HG02943 (cell line): ENCODE measurements around the gene COL25A1.
"Not testable (repeated sequence)": the region's sequence is repeated elsewhere in the genome, so short reads cannot be mapped to it uniquely, and the experiment has no call there.

Experiments
- ATAC-seq: cut with Tn5 transposase; IDR thresholded peaks from one replicate; pipeline ENCODE4 v1.9.1; 2021; ENCODE audit warnings: mild to moderate bottlenecking, low read depth, moderate library complexity; ENCODE audit not compliant: unreplicated experiment

Gene COL25A1

DNA sequence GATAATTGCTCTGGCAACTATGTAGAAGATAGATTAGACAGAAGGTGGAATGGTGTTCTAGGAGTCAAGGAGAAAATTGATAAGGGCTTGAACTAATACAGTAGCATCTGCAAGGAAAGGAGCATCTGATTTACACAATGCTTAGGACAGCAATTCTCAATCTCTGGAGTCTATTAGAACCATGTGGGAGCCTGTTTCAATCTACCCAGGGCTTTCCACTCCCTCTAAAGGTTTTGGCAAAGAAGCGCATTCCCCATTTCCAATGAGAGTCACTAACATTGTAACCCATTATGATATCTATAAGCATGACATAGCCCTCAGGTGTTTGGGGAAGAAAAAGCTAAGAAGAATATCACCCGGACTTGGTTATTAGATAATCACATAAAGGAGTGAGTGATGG is 168.2 kb downstream of the COL25A1 start:
- ATAC-seq: no peak

DNA sequence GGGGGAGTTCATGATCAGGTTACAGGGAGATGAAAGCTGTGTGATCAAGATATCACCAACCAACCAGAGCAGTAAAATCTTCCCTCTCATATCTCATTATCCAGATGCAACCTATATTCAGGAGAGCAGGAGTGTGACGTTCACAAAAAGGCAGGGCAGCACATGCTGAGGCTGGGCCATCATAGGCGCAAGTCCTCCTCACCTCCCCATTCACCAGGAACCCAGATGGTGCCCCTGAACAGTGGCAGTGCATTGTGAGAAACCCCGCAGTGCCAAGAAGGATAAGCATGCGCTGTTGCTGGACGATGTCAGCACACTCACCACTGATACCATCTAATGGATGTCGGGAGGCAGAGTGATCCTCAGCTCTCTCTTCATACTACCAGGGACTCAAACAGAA is 170.9 kb downstream of the COL25A1 start:
- no peak for ATAC-seq

DNA sequence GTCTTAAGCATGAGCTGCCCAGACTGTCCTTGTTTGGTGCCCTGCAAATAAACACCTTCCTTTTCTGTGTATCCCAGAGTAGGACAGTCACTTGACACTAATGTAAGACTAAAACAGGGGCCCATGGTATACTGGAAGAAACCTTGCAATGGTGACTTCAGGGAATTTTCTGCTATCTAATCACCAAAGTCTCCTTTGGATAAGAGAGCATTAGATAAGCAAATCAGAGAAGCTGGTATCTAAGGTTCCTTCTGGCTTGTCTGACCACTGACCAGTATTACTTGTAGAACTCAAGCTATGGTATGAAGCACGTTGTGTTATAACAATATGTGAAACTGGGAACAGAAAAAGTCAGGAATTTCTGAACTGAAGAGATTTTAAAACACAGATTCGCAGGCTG is 173.9 kb downstream of the COL25A1 start:
- ATAC-seq: no peak

DNA sequence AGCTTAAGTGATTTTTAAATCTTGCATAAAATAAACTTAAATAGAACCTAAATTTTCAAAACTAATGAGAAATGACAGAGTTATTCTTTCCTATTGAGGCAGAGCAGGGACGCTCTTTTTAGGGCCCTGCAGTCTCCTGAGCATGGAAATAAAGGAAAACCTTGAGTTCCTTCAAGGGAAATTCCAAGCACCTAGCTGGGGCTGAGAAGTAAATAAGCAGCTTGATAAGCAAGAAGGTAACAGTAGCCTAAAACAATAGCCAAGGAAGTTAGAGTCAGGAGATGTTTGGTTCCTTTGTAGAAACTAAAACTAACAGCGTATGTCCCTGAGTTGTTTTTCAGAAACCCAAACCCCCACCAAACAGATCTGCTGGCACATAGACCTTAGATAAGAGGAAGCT is 174.6 kb downstream of the COL25A1 start:
- ATAC-seq: no peak

DNA sequence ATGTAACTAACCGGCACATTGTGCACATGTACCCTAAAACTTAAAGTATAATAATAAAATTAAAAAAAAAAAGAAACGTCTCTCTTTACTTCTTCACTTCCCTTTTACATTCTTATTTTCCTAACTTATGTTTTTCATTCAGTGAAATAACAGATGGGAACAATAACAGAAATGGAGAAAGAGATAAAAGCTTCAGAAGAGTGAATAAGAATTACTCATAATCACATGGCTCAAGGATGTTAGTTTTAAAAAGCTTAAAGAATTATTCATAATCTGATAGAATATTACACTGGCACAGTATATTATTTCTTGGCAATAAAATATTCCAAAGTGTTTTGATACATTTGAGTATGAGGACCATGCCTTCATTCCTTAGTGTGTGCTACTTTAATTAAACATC is 175.6 kb downstream of the COL25A1 start:
- no peak for ATAC-seq

DNA sequence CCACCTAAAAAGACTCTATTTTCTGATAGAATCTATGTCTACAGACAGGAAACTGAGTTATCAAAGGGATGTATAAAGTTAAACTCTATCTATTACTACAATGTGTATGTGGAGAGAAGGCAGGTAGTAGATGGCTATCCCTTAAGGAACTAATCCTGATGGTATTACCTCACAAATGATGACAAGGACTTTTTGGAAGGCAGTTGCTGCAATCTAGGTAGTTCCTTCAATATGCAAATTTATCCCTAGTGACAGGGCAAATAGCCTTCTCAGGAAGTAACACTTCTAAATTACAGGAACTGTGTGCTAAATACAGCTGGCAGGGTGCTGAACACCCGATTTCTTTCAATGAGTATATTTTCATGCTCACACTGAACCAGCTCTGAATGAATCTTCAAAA is 177.4 kb downstream of the COL25A1 start:
- ATAC-seq: no peak

DNA sequence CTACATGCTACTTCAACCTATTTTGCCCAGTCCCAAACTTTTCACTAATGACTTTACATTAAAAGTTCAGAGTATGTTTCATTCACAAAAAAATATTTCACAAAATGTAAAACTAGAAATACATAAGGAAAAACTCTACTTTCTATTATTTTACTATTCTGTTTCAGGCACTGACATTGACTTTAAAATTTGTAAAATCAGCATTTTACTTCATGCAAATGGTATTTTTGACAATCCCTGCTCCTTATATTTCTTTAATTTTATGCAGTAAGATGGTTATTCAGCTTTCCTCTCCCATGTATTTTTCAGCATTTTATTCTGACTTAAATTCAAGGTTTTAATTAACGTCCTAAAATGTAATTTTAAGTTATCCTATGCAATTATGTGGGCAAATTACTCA is 178.5 kb downstream of the COL25A1 start:
- ATAC-seq: no peak

DNA sequence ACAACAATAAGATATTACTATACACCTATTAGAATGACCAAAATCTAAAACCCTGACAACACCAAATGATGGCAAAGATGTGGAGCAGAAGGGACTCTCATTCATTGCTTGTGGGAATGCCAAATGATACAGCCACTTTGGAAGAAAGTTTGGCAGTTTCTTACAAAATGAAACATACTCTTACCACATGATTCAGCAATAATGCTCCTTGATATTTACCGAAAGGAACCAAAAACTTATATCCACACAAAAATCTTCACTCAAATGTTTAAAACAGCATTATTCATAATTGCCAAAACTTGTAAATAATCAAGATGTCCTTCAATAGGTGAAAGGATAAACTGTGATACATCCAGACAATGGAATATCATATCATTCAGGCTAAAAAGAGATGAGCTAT is 180.9 kb downstream of the COL25A1 start:
- no peak for ATAC-seq

DNA sequence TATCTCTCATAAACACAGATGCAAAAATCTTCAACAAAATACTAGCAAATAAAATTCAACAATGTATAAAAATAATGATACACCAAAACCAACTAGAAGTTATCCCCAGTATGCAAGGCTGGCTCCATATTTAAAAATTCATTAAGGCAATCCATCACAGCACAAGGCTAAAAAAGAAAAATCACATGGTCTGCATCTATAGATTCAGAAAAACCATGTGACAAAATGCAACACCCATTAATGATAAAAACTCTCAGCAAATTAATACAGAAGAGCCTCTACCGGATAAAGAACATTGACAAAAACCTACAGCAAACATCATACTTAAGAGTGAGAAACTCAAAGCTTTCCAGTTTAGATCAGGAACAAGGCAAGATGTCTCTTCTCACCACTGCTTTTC is 182.6 kb downstream of the COL25A1 start:
- no peak for ATAC-seq

DNA sequence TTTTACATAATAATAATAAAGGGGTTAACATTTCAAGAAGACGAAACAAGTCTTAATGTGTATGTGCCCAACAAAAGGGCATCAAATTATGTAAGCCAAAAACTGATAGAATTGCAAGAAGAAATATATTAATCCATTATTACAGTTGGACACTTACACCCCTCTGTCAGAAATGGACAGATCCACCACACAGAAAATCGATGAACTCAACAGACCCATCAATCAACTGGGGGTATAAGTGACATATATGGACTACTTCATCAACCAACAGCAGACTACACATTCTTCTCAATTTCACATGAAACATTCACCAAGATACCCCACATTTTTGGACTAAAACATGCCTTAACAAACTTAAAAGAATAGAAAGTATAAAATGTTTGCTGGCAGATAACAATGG is 183.8 kb downstream of the COL25A1 start:
- ATAC-seq: no peak

DNA sequence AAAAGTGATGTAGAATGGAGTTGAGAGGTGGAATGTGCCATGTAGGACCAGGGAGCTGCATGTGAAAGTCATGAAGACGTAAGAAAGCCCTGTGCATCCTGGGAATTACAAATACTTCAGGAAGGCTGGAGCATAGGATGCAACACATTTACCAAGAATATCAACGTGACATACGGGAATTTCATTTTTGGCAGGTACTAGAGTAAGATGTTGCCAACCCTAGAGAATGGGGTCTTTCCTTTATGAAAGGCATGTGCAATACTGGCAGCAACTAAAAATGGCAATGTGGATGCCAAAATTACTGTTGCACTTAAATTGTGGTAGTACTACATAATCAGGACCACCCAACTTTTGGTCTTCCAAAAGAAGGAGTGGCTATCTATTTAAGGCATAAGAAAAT is 188.0 kb downstream of the COL25A1 start:
- no peak for ATAC-seq

DNA sequence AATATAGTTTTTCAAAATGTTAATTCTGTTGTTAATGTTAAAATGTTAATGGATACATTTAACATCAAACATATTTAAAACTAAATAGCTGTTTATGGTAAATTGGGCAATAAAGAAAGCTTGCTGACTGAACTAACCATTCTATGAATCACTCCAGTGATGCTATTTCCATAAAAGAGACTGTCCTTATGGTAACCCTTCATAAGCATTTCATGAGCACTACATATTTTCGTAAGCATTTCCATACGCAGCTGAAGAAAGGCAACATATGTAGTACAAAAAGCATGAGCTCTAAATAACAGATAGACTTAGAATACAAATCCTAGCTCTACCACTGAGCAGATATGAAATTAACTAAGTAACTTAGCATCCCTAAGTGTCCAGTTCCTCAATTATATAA is 188.9 kb downstream of the COL25A1 start:
- no peak for ATAC-seq

DNA sequence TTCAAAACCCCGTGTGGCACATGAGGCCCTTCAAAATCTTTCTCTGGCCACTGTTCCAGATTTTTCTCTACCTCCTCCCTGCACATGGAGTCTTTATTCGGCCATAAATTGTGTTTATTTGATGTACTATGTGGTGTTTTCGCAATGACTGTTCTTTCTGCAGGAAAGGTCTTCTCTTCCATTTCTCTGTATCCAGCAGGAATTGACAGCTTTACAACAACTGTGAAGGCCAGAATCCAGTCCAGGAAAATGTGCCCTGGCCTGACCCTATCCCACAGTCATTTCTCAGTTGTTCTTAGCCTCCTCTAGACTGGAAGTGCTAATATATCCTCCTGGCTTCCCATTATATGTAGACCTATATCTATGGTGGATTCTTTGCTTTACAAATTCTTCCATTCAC is 191.4 kb downstream of the COL25A1 start:
- ATAC-seq: no peak

DNA sequence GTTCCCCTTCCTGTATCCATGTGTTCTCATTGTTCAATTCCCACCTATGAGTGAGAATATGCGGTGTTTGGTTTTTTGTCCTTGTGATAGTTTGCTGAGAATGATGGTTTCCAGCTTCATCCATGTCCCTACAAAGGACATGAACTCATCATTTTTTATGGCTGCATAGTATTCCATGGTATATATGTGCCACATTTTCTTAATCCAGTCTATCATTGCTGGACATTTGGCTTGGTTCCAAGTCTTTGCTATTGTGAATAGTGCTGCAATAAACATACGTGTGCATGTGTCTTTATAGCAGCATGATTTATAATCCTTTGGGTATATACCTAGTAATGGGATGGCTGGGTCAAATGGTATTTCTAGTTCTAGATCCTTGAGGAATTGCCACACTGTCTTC is 194.2 kb downstream of the COL25A1 start:
- not testable (repeated sequence) for ATAC-seq

DNA sequence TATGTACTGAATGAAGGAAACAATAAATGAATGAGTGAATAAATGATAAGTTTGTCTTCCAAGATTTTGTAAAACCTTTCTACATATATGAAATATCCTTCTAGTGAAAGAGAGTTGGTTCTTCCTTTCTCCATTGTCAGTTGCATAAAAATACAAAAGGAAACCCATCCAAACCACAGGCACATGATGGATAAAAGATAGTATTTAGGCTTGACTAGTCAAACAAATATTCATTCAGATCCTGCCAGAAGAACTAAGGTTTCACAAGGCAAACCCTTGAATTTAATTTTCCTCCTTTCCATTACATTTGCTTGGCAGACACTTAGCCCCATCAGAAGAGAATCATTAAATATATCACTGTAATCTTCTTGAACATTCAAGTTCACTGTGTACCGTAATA is 208.4 kb downstream of the COL25A1 start:
- ATAC-seq: no peak

DNA sequence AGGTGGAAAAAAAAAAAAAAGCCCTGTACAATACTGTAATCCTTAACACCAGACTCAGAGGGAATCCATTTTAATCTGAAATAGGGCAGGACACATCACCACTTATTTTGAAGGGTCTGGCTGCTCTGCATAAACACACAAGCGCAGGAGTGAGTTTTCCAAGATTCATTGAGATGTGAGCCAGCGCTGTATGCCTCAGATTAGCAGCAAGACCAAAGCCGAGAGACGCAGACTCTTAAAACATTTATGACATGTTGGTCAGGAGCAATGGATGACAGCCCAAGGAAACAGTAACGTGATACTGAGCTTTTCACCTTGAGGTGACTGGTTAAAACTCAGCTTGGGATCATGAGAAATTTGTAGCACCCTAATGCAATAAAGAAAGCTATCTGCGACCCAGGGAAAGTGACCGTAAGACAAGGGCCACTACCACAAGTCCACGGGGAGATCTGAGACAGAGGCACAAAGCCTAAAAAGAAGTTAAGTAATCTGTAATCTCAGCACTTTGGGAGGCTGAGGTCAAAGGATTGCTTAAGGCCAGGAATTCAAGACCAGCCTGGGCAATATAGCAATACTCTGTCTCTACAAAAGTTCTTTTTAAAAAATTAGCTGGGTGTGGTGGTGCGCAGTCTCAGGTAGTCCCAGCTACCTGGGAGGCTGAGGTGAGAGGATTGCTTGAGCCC is 210.6 kb downstream of the COL25A1 start:
- no peak for ATAC-seq

DNA sequence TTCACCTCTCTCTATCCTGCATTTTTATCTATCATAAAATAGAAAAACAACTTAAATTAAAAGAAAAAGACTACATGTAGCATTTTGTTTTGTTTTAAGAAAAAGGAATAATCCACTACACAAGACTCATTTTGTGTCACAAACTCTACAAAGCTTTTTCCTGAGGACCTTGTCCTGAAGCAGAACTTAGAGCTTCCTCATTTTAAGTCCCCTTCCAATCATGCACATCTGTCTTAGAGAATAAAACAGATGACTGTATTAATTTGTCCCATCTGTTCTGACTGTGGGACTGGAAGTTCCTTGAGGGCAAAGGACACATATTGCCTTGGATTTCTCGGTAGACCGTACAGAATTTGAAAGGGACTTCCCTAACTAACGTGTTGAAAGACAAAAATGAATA is 218.5 kb downstream of the COL25A1 start:
- ATAC-seq: no peak

DNA sequence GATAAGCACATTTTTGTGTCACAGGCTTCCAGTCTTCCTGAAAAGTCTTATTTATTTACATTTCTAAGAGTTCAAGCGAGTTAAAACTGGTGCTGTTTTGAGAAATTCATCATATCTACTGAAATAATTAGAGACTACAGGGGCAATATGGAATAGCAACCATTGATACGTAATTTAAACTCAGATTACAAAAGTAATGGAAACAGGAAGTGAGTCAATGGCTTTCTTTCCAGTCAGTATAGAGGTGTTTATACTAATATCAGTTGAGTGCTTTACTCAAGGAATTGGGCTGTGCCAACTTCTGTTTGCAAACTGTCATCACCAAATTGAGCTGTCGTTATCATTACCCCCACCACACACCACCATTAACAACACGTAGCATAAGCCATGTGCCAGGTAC is 222.7 kb downstream of the COL25A1 start:
- ATAC-seq: no peak

DNA sequence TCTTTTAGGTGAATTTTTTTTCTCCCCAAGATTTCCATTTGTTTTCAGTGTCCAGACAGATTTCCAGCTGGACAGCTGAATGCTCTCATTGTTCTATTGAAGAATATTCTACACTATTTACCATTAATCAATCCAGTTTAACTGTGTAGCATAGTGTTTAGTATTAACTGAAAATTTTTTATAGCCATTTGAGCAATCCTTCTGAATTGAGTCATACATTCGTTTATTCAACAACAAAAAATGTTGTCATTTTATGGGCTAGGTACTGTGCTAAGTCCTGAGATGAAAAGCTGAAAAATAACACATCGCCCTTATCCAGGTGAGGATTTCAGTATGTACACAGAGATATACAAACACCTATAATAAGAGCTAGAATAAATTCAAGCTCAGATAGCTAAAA is 223.3 kb downstream of the COL25A1 start:
- ATAC-seq: no peak

DNA sequence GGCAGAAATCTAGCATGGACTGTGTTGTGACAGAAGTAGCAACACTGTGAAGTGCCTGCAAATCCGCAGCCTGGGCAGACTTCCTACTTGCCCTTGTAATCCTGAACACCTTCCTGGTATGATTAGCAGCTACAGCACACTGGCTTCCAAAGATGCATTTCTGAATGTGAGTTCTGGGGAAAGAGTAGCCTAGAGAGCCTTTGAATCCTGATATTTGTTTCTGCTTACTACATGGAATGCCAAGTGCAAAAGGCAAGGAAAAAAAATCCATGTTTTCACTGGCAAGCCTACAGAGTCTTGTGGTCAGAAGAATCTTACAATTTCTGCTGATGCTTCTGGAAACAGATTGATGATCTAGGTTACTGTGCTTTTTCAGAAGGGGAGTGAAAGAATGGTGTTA is 223.7 kb downstream of the COL25A1 start:
- no peak for ATAC-seq

DNA sequence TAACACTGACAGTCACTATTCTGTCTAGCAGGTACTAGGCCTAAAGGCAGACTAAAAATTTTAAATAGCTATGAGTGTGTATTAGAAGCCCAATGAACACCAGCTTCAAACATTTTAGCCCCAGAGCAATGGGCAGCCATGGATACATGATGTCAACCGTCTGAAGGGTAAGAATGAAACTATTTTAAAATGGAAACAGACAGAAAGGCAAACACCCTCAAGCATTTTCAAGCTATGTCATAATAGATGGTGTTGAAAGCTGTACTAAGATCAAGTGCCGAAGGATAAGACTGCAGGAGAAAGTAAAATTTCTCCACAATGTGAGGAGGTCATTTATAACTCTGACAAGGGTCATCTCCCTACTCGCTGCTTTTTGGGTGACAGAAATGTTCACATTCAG is 225.0 kb downstream of the COL25A1 start:
- ATAC-seq: no peak

DNA sequence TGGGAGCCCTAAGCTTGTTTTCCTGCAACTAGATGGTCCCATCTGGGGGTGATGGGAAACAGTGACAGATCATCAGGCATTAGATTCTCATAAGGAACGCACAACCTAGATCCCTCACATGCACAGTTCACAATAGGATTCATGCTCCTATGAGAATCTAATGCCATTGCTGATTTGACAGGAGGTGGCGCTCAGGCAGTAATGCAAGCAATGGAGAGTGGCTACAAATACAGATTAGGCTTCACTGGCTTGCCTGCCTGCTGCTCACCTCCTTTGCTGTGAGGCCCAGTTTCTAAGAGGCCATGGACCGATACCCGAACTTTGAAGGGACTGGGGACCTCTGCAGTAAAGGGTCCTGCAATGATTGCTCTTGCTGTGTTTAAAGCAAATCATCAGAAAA is 225.7 kb downstream of the COL25A1 start:
- not testable (repeated sequence) for ATAC-seq

DNA sequence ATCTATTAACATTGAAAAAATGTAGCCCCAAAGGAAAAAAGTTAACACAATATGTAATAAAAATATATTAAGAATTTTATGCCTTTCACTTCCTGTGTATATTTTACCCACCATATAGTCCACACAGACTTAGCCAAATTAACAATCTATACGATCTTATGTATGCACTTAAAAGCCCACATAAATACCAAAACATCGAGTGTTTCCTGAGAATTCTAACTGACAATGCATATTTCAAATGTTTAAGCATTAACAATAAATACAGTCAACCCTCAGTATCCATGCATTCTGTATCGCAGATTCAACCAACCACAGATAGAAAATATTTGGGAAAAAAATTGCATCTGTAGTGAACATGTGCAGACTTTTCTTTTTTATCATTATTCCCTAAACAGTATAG is 226.8 kb downstream of the COL25A1 start:
- ATAC-seq: no peak
